Fibroblast of the aortic adventitia (primary cell): ENCODE measurements around the gene PCYT1A. TPM values are rescaled to one million over a fixed set of nuclear protein-coding genes. Genes with fewer than 3 reads are reported as not detected.

Experiments
- DNase-seq: peaks from one replicate; pipeline ENCODE4 v3.0.0-alpha.2; 2010; ENCODE audit warnings: low read depth
- H3K4me3 ChIP-seq: 2 replicates; pipeline ENCODE4 v1.5.1; 2011; ENCODE audit warnings: low read depth, mild to moderate bottlenecking, control low read depth, low read length, moderate library complexity
- small RNA-seq: library from RNA; depleted of rRNA; stranded (forward); fragments of <200 nt; gene quantifications from one replicate; pipeline ENCODE3, GENCODE V24; 2012
- total RNA-seq: library from RNA; depleted of rRNA; stranded (reverse); fragments of >200 nt; gene quantifications from 2 replicates; pipeline ENCODE4 v1.2.3, GENCODE V29; 2012; ENCODE audit warnings: low replicate concordance
- TF ChIP-seq, protein P1 (sequence below): IDR thresholded peaks from 2 replicates; pipeline ENCODE4 v1.5.1; 2011; ENCODE audit warnings: mild to moderate bottlenecking, low read length, control low read depth, inconsistent platforms; ENCODE audit not compliant: insufficient read depth

Gene PCYT1A
- total RNA-seq, 1 donor: 80.8 TPM

DNA sequence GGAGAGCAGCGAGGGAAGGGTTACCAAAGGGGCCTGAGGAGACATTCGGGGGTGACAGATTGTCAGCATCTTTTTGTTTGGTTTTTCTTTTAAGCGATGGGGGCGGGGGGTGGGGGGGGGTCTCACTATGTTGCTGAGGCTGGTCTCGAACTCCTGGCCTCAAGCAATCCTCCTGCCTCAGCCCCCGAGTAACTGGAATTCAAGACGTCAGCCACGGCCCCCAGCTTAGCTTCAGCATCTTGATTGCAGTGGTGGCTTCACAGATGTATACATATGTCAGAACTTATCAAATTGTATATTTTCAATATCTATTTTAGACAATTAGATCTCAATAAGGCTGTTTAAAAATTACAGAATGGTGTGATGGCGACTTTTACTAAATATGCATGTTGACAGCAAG lies 107.2 kb downstream of the PCYT1A start:
- no peak for DNase-seq
- TF ChIP-seq, protein P1, sequence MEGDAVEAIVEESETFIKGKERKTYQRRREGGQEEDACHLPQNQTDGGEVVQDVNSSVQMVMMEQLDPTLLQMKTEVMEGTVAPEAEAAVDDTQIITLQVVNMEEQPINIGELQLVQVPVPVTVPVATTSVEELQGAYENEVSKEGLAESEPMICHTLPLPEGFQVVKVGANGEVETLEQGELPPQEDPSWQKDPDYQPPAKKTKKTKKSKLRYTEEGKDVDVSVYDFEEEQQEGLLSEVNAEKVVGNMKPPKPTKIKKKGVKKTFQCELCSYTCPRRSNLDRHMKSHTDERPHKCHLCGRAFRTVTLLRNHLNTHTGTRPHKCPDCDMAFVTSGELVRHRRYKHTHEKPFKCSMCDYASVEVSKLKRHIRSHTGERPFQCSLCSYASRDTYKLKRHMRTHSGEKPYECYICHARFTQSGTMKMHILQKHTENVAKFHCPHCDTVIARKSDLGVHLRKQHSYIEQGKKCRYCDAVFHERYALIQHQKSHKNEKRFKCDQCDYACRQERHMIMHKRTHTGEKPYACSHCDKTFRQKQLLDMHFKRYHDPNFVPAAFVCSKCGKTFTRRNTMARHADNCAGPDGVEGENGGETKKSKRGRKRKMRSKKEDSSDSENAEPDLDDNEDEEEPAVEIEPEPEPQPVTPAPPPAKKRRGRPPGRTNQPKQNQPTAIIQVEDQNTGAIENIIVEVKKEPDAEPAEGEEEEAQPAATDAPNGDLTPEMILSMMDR: no peak
- no peak overlapping the region for H3K4me3 ChIP-seq

Small RNA genes lying within 50 kb of the gene (small RNA-seq; reads per million reads assigned to genes)
- gene AC069257.2 (not detected), gene RF00019 (not detected)

Other genes starting within 250 kb of the PCYT1A start
- gene TFRC, start 205.6 kb downstream of the PCYT1A start, total RNA-seq: 80.3 and 143 TPM in 2 replicates
- gene ZDHHC19, start 76.3 kb downstream of the PCYT1A start, total RNA-seq: not detected in 2 replicates
- gene SLC51A, start 71.2 kb downstream of the PCYT1A start, total RNA-seq: not detected in 2 replicates
- 16.0 and 22.1 TPM in 2 replicates for gene DYNLT2B, start 30.5 kb upstream of the PCYT1A start, total RNA-seq
- not detected in 2 replicates for gene TM4SF19, start 50.7 kb upstream of the PCYT1A start, total RNA-seq
- gene UBXN7, start 144.7 kb upstream of the PCYT1A start, total RNA-seq: 20.9 and 27.7 TPM in 2 replicates
- gene RNF168, start 216.0 kb upstream of the PCYT1A start, total RNA-seq: 32.4 and 35.4 TPM in 2 replicates
- gene SMCO1, start 227.6 kb upstream of the PCYT1A start, total RNA-seq: not detected in 2 replicates